GM18498 (cell line): ENCODE data around the gene TOM1L2.

ENCODE experiments used
- ATAC-seq: cut with Tn5 transposase; IDR thresholded peaks from one replicate; pipeline ENCODE4 v1.9.1; 2021; ENCODE audit warnings: mild to moderate bottlenecking, moderate library complexity; ENCODE audit not compliant: unreplicated experiment

TOM1L2 gene

GRCh38 chr17:17877529-17878358 lies 94.5 kb downstream of the TOM1L2 start:
- no peak for ATAC-seq

- ATAC-seq: no peak
Measured at GRCh38 chr17:17876959-17877528, 95.2 kb downstream of the TOM1L2 start.

- ATAC-seq: no peak
Measured at GRCh38 chr17:17874478-17874877, 97.7 kb downstream of the TOM1L2 start.

GRCh38 chr17:17873450-17873991 lies 98.7 kb downstream of the TOM1L2 start:
- no peak for ATAC-seq

GRCh38 chr17:17872547-17873345 lies 99.5 kb downstream of the TOM1L2 start:
- ATAC-seq: no peak

- ATAC-seq: no peak
Measured at GRCh38 chr17:17871913-17872312, 100.3 kb downstream of the TOM1L2 start.

GRCh38 chr17:17870247-17870646 lies 102.0 kb downstream of the TOM1L2 start:
- ATAC-seq: no peak

GRCh38 chr17:17868641-17869522 lies 103.3 kb downstream of the TOM1L2 start:
- ATAC-seq: no peak

GRCh38 chr17:17866897-17867296 lies 105.3 kb downstream of the TOM1L2 start:
- no peak for ATAC-seq

- no peak for ATAC-seq
Measured at GRCh38 chr17:17866425-17866824, 105.8 kb downstream of the TOM1L2 start.

GRCh38 chr17:17865035-17865434 lies 107.2 kb downstream of the TOM1L2 start:
- ATAC-seq: no peak

GRCh38 chr17:17860766-17861107 lies 111.5 kb downstream of the TOM1L2 start:
- ATAC-seq: no peak

GRCh38 chr17:17859909-17860765 lies 112.1 kb downstream of the TOM1L2 start:
- no peak for ATAC-seq

GRCh38 chr17:17857496-17857895 lies 114.7 kb downstream of the TOM1L2 start:
- no peak for ATAC-seq

- ATAC-seq: no peak
Measured at GRCh38 chr17:17856386-17856785, 115.8 kb downstream of the TOM1L2 start.

- ATAC-seq: no peak
Measured at GRCh38 chr17:17855976-17856375, 116.2 kb downstream of the TOM1L2 start.

- no peak for ATAC-seq
Measured at GRCh38 chr17:17853811-17854447, 118.3 kb downstream of the TOM1L2 start.

- no peak for ATAC-seq
Measured at GRCh38 chr17:17852930-17853329, 119.3 kb downstream of the TOM1L2 start.
